Measurements from ENCODE around the gene SIX2.

Gene SIX2

GRCh38 chr2:45001869-45002385 lies 7.3 kb downstream of the SIX2 start:
- no peak for DNase-seq (ENCODE audit: low read depth, low spot score)

GRCh38 chr2:45000921-45001868 lies 8.1 kb downstream of the SIX2 start:
- DNase-seq (ENCODE audit: low read depth, low spot score) = no peak

- DNase-seq (ENCODE audit: low read depth, low spot score) = no peak
Measured at GRCh38 chr2:45000341-45000901, 8.8 kb downstream of the SIX2 start.

GRCh38 chr2:44999540-44999939 lies 9.7 kb downstream of the SIX2 start:
- DNase-seq (ENCODE audit: low read depth, low spot score) = no peak

GRCh38 chr2:44997963-44998362 lies 11.3 kb downstream of the SIX2 start:
- no peak for DNase-seq (ENCODE audit: low read depth, low spot score)

GRCh38 chr2:44996356-44996755 lies 12.9 kb downstream of the SIX2 start:
- no peak for DNase-seq (ENCODE audit: low read depth, low spot score)

- no peak for DNase-seq (ENCODE audit: low read depth, low spot score)
Measured at GRCh38 chr2:44994377-44994776, 14.9 kb downstream of the SIX2 start.

GRCh38 chr2:44989176-44989575 lies 20.1 kb downstream of the SIX2 start:
- no peak for DNase-seq (ENCODE audit: low read depth, low spot score)

- DNase-seq (ENCODE audit: low read depth, low spot score) = no peak
Measured at GRCh38 chr2:44983836-44984604, 25.2 kb downstream of the SIX2 start.

GRCh38 chr2:44981714-44982108 lies 27.5 kb downstream of the SIX2 start:
- DNase-seq (ENCODE audit: low read depth, low spot score) = peak; percentile 53

GRCh38 chr2:44980751-44981713 lies 28.2 kb downstream of the SIX2 start:
- no peak for DNase-seq (ENCODE audit: low read depth, low spot score)

GRCh38 chr2:44979581-44979980 lies 29.7 kb downstream of the SIX2 start:
- no peak for DNase-seq (ENCODE audit: low read depth, low spot score)

GRCh38 chr2:44975571-44976450 lies 33.4 kb downstream of the SIX2 start:
- DNase-seq (ENCODE audit: low read depth, low spot score) = no peak

- no peak for DNase-seq (ENCODE audit: low read depth, low spot score)
Measured at GRCh38 chr2:44974064-44974715, 35.1 kb downstream of the SIX2 start.

- no peak for DNase-seq (ENCODE audit: low read depth, low spot score)
Measured at GRCh38 chr2:44972771-44973535, 36.3 kb downstream of the SIX2 start.

GRCh38 chr2:44970846-44971450 lies 38.3 kb downstream of the SIX2 start:
- no peak for DNase-seq (ENCODE audit: low read depth, low spot score)

- no peak for DNase-seq (ENCODE audit: low read depth, low spot score)
Measured at GRCh38 chr2:44969936-44970335, 39.3 kb downstream of the SIX2 start.

- no peak for DNase-seq (ENCODE audit: low read depth, low spot score)
Measured at GRCh38 chr2:44967727-44968432, 41.4 kb downstream of the SIX2 start.

Measured in brain pericyte (primary cell).